NCI-H748 treated with DMSO at 0.1 percent for 48 hours (cell line): ENCODE measurements around the gene SLC28A3.

Experiments used
- DNase-seq: peaks from one replicate; lab custom pipeline; 2025; lab: John Stamatoyannopoulos, UW

The SLC28A3 gene

DNA sequence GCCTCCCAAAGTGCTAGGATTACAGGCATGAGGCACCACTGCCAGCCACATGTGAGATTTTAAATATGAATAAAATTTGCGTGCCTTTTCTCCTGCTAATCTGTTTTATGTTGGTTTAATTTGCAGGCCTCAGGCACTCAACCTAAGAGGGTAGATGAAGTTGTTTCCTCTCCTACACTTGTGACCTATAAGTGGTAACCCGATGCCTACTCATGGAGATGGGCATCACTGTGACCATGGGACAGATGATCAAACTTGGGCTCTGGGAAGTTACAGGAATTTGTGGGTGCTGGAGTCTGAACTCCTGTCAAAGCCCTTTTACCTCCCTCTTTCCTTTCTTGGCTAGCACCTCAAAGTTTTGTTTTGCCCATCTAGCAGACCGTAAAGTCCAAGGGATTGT is 1.1 kb downstream of the SLC28A3 start:
- DNase-seq, result no peak

DNA sequence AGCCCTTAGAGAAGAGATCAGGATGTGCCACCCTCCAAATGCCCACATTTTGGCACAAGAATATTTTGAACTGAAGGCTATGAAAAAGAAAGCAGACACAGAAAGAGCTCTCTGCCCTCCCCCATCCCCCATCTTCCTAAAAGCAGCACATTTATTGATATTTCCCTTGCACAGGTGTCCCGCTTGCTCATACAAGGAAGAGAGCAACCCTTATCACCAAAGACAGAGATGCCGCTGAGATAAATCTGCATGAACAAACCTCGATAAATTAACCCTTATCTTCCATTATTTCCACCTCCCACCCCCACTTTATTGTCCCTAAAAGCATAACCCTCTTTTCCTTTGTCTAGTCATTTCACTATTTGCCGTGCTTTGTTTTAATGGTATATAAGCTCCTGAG is 1.8 kb downstream of the SLC28A3 start:
- DNase-seq, result no peak

DNA sequence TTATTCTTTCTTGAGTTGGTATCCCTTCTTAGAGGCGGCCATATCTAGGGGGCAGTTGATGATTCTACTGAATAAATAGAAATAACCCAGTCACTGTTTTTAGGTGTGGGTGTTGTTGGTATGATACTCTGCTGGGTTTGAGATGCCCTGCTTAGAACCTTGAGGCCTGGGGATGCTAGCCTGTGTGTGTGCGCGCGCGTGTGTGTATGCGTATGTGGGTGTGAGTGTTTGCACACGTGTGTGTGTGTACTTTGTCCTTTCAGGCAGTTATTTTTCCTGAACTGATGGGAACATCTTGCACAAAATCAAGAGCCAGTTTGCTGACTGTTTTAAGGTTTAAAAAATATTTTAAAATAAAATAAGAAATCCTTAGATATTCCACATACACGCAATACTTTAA is 3.3 kb downstream of the SLC28A3 start:
- no peak for DNase-seq

DNA sequence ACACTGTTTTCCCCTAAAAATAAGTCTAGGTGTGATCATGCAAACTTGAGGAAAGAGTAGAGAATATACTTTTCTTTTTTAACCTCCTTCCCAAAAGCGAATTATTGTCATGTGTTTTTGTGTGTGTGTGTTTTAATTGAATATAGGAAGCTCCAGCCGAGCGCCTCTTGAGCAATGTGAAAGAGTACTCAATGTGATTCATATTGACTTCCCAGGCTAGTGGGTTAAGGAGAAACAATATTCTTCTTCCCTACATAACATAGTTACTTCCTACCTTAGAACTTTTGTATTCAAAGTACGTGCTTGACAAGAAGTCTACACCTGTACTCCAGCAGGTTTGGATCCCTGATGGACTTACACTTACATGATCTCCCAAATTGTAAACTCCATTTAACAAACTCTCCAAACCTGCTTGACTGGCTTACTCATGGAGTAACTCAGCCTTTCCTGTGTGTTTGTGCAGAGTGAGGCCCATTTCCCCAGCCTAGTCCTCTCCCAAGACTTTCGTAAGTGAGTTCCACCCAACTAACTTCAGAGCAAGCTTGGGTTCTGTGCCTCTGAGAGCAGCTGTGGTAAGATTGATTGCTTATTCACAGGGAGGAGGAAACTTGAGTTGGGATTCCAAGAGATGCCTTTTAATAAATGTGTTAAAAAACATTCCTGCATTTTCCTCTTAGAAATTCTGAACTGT is 9.3 kb downstream of the SLC28A3 start:
- no peak for DNase-seq

DNA sequence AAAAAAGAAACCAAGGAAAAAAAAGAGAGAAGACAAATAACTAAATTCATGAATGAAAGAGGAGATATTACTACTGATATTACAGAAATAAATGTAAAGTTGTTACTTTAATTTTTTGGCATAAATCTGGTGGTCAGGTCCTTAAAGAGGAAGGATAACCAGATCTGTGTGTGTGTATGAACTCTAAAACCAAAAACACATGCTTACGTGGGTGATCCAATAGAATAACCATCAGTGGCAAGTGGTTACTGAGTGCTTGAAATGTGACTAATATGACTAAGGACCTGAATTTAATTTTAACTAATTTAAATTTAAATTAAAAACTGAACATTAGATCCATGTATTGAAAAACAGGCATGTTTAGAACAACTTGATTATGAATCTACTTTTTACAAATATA is 10.3 kb downstream of the SLC28A3 start:
- no peak for DNase-seq

DNA sequence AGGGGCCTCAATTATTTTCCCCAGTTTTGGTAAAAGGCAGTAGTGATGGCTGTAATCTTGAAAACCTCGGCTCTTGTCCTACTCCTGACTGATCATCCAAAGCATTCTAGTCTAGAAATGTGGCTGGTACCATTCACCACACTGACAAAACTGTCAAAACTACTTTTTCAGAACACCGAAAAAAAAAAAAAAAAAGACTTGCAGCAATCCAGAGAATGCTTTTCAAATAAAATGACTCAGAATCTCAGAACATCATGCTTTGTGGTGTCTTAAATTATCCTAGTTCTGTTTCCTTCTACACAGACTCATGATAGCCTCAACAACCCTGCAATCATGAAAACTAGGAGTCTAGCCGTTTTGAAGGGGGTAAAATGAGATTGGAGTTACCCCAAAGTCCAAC is 13.4 kb downstream of the SLC28A3 start:
- DNase-seq, result no peak

DNA sequence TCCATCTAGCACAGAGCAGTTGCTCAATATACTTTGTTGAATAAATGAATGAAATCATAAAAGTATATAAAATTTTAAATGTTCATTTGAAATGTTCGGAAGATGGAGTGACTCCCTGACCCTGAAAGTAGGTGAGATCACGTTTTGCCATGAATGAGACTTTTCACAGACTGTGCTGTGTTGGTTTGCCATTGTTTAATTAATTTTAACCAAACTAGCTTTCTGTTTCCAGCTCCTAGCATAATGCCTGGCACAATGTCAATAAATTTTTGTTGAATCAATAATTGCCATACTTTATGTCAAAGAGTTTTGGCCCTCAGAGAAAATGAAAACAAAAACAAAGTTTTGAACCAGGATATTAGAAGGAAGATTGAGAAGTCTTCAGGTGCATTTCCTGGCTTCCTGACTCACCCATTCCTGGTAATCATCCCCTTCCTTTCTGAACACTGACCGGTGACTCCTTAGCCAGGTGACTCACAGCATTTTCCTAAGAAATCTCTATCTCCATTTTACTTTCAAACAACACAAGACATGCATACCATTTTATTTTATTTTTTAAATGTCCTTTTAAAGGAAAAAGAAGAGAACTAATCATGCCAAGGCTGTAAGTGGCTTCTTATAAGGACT is 15.1 kb downstream of the SLC28A3 start:
- DNase-seq, result no peak

DNA sequence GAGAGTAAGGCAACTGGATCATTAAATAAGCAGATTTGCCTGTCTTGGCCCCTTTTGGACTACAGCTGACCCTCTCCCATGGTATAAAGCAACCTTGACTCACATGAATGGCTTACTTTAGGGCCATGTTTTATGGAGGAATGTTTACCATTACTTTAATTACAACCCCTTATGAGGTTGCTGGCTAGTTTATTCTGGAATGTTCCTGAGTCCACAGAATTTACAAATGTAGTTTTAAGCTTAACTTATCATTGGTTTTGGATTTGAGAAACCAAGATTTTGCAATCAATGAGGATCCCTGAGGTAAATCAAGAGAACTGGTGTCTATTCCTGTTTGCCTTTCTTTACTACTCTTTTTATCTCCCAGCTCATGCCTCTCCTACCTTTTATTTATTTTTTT is 15.7 kb downstream of the SLC28A3 start:
- DNase-seq, result no peak

DNA sequence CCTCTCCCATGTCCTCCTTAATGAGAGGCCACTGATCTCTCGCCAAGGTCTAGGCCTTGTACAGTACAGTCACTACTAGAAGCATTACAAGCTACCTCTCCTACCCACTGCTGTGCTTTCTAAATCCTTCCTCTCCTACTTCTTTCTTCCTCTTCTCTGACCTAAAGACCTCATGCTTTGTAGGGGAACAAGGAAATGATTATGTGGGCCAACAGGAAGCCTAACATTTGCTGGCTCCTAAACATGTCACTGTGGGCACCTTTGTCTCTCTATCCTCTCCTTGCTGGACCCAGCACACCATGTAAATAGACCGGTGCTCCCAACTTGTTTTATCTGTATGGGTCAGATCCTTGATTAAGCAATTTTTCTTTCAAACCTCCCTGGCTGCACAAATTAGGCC is 16.7 kb downstream of the SLC28A3 start:
- no peak for DNase-seq

DNA sequence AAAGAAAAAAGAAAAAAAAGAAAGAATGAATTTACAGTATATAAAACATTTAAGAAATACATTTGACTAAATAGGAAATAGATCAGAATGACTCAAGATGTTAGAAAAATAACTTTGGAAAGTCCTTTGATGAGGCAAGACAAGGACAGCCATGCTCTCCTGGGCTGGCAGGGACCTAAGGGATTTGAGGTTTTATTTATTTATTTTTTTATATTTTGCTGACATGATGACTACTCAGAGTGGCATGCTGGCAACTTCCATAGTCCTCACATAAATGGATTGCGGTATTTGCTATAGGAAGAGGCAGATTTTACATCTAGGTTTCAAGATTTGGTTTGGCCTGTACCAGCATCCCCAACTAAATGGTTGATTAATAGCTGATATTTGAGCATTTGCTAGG is 17.7 kb downstream of the SLC28A3 start:
- no peak for DNase-seq

DNA sequence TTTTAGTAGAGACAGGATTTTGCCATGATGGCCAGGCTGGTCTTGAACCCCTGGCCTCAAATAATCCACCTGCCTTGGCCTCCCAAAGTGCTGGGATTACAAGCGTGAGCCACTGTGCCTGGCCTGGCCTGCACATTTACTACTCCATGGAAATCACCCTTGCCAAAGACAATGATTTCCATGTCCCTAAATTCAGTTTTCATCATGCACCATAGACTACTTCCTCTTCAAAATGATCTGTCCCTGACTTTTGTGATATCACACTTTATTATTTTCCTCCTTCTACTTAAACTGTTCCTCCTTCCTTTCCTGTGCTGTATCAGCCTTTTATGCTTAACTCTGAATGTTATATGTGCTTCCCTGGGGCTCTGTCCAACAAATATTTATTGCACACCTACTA is 20.3 kb downstream of the SLC28A3 start:
- DNase-seq, result no peak

DNA sequence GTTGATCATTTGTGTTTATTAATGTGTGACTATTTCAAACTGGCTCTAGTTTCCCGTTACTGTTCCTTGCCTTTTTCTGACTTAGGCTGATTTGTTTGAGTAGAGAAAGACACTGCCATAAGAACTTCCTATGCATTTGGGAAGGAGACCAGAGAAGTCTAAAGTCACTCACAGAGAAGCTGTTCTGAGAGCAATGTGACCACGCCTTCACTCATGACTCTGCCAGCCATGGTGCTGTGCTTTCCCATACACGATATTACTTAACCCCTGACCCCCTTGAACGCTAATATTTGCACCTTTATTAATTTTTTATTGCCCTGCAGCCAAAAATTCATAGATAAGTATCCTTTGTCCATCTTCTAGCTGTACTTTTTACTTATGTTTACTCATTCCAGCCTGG is 20.9 kb downstream of the SLC28A3 start:
- DNase-seq, result no peak

DNA sequence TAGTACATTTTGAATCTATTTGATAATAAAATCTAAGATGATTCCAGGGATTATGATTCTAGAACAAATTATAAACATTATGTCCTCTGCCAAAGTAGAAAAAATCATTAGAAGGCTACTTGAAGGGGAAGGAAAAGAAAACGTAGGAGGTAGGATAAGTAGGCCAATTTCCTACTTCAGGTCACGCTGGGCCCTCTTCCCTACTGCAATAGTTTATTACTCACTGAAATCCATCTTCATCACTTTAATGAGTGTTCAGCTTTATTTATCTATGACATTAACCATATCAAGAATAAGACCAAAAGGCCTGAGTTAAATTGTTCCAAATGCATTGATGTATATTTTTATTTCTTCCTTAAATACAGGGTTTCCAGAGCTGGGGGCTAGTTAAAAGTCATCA is 21.6 kb downstream of the SLC28A3 start:
- DNase-seq, result no peak

DNA sequence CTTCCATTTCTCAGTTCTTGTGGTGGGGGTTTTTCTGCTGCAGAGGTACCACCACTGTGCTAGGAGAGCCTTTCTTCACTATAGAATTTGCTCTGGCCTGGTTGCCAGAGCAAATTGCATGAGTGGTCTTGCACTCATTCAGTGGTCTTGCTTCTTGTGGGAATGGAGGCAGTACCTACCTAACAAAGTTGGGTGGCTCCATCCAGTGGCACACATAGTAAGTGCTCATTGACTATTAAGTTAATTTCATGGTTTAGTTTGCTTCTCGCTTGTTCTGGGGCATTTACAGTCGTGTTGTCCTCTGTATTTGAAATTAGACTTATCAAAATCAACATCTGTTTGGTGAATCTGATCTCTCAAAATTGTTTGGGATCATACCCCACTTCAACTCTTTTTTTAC is 23.0 kb downstream of the SLC28A3 start:
- DNase-seq, result no peak

DNA sequence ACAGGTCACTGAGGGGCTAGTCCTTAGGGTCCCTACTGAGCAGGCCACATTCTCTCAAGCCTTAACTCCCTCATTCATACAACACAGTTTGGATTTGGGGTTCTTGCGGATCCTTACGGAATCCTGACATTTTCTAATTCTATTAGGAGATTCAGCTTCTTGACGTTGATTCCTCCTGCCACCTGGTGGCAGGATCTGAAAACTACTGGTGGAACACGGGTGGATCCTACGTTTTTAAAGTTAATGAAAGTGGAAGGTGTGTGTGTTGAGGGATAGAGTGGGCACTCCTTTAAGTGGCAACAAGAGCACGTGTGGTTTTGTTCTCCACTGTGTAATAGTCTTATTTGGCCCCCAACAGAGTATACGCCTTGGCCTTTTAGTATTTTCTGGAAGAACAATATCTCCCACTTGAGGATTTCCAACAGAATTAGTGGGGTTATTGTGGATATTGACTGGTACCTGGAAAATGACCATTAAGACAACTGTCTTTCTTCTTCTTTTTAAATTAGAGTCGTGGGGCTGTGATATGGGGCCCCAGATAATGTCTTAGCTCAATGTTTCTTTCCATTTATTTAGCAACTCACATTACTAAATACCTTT is 25.2 kb downstream of the SLC28A3 start:
- DNase-seq, result peak; percentile 50

DNA sequence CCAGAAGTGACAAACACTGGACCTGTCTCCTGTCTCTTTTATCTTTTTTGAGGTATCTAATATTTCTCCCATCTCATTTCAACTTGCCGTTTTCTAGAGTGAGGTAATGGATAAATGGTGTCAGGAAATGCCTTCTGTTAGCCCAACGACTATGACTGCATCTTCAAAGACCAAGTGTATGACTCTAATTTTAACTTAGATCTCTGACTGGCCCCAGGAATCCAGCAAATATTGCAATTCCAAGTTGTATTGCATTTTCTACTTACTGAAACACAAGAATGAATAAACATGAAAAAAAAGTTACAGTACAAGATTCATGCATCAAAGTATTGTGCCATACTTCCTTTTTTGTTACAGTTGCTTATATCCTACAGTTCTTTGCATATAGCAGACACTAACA is 26.3 kb downstream of the SLC28A3 start:
- no peak for DNase-seq

DNA sequence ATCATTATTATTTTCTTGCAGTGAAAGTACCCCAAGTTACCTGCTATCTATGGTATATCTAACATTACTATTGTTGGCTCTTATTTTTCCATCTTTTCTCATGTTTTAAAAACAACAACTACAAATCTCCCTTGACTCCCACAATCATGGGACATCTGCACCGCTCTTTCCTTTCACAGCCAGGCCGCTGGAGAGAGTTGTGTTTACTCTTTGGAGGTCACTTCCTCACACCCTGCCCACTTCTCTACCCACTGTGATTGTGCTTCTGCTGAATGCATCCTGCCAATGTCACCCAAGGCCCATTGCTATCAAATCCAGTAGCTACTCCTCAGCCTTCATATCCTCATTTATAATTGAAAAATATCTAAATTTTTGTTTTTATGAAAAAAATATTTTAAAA is 29.7 kb downstream of the SLC28A3 start:
- no peak for DNase-seq

DNA sequence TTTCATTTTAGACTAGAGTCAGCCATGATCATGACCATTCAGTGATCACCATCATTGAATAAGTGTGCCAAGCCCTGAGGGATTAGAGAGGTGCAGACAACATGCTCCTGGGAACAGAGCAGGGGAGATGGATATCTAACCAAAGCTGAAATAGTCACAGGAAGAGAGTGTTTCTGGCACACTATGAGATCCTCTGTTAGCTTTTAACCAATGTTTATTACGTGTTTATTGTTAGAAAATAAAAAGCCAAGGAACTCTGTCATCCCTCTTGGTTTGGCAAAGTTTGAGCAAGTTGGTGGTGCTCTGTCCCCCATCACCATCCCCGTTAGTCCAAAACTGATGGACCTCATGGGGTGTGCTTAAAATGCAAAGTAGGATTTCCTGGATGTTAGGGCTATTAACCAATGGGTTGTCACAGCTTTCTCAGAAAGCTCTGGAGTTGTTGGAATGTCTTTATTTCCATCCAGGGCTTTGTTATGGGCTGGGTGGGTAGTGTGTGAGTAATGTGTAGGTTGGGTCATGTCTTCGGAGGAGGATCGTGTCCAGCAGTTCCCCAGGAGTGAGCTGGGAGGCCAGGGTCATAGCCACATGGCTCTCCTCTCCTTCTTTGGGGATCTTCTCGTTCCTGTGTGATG is 34.9 kb downstream of the SLC28A3 start:
- no peak for DNase-seq

DNA sequence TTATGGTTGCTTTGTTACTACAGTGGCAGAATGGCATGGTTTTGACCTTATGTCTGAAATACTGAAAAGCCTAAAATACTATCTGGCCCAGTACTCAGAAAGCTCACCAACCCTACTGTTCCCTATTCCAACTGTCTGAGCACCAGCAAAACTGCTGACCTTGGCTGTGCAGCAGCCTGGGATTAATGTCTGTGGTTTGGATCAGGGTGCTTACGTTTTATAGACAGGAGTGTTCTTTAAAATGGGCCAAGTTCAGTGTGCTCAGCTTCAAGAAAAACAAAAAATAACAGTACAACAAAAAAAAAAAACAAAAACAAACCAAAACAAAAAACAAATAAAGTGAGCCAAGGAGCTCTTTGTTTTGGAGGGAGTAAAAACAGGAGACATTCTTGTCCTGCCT is 36.4 kb downstream of the SLC28A3 start:
- DNase-seq, result no peak

DNA sequence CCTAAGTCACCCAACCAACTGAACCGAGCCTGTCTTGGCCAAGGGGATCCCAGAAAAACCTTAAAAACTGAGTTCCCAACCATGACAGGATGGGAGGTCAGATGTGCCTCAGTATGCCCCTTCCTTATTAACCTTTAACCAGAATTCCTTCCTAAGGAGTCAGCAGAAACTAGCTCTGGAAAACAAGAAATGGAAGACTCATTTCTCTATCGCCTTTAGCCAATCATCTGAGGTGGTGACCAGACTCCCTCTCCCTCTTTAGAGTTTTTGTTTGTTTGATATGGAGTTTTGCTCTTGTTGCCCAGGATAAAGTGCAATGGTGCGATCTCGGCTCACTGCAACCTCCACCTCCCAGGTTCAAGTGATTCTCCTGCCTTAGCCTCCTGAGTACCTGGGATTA is 37.5 kb downstream of the SLC28A3 start:
- DNase-seq, result no peak

DNA sequence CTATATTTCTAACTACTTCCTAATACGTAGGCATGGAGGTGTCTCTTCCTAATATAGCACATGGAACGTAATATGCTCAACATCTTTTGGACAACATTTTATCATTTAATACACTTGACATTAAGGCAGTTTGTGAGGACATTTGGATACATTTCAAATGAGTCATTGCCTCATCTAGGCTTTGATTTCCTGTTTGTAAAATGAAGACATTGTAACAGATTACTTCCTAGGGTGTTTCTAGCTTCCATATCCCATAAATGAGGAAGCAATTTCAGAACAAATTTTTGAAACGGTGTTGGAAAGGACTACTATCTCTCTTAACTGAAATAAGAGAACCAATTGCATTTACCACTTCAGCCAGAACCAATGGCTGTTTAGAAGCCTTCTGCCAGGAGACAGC is 38.7 kb downstream of the SLC28A3 start:
- no peak for DNase-seq

DNA sequence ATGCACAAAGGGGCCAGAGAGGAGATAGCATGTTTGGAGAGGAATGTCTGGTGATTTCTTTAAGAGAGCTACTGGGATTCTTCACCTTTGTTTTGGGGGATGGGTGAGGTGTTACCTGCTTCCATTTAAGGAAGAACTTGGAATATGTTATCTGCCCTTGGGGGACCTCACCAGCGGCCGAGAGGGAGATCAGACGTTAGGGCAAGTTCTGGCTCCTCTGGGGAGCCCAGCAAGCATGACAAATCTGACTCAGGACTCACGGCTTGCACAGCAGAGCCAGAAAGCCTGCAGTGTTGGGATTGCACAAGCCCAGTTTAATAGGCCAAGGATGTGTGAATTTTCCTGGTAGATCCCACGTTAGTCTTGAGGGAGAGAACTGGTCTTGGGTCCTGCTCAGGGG is 40.3 kb downstream of the SLC28A3 start:
- no peak for DNase-seq

DNA sequence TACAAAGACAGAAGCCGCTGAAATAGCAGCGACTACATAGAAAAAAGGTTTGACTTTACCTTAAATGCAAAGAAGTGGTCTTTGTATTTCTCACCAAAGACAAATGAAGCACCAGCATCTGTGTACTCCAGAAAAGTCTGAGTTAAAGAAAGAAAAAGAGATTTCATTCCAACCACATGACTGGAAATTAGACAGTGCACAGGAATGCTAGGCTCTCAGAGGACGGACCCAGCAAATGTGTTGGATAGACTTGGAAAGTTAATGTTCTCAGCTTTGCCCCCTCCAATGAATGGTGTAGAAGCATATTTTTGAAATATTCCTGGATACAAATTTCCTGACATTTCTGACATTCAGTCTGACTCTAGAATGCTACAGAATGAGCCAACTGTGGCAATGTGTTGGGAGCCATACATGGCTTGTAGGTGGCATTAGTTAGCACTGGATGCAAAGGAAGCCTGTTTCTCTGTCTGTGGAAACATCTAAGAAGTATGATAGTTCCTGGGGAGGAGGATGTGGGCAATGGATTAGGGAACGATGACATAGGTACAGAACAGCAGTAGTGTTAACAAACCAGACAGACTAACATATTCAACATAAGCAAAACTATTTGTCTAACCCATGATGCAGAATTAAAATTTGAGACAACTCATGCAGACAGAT is 43.3 kb downstream of the SLC28A3 start:
- no peak for DNase-seq
